GM12865 (cell line): ENCODE results near the gene FRRS1L.

ENCODE experiments used
- DNase-seq: peaks from one replicate; pipeline ENCODE4 v3.0.0; 2010; ENCODE audit warnings: low read depth
- H3K4me3 ChIP-seq: 2 replicates; pipeline ENCODE4 v1.5.1; 2011; ENCODE audit warnings: mild to moderate bottlenecking, low read depth, low read length, control low read depth
- TF ChIP-seq, protein P1 (sequence below): IDR thresholded peaks from 2 replicates; pipeline ENCODE4 v1.5.1; 2011; ENCODE audit warnings: low read length, control low read depth, low read depth, inconsistent platforms; ENCODE audit not compliant: insufficient read depth; ENCODE audit errors: missing control alignments

FRRS1L gene

DNA sequence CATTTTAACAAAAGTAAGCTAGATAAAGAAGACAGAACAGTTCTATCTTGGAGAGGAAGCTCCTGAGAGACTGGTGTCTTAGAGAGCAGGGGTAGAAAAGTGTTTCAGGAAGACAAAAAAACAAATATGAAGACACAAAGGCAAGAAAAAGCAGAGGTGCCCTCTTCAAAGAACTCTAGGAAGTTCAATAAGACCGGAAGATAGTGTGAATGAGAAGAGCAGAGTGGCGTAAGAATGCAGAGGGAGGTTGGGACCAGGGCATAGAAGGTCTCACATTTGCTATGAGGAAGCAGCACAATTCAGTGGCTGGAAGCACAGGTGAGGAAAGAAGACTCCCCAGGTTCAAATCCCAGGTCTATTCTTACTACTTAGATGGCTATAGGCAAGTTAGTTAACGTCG is 69.9 kb downstream of the FRRS1L start:
- DNase-seq = no peak
- TF ChIP-seq, protein P1, sequence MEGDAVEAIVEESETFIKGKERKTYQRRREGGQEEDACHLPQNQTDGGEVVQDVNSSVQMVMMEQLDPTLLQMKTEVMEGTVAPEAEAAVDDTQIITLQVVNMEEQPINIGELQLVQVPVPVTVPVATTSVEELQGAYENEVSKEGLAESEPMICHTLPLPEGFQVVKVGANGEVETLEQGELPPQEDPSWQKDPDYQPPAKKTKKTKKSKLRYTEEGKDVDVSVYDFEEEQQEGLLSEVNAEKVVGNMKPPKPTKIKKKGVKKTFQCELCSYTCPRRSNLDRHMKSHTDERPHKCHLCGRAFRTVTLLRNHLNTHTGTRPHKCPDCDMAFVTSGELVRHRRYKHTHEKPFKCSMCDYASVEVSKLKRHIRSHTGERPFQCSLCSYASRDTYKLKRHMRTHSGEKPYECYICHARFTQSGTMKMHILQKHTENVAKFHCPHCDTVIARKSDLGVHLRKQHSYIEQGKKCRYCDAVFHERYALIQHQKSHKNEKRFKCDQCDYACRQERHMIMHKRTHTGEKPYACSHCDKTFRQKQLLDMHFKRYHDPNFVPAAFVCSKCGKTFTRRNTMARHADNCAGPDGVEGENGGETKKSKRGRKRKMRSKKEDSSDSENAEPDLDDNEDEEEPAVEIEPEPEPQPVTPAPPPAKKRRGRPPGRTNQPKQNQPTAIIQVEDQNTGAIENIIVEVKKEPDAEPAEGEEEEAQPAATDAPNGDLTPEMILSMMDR = no peak
- H3K4me3 ChIP-seq = no peak overlapping the region

DNA sequence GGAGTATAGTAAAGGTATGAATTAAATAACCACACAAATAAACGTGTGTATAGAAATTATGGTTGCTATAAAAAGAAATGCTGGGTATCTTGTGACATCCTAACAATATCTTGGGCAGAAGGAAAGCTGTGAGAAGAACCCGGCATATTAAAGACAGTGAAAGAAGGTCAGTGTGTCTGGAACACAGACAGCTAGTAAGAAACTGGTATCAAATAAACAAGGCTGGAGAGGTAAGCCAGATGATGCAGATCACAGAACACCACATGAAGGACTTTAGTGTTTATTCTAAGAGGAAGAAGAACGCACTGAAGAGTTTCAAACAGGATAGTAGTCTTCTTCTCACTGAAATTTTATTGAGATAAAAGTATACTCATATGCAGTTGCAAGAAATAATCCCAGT is 71.7 kb downstream of the FRRS1L start:
- H3K4me3 ChIP-seq = no peak overlapping the region
- no peak for DNase-seq
- TF ChIP-seq, protein P1 = no peak

DNA sequence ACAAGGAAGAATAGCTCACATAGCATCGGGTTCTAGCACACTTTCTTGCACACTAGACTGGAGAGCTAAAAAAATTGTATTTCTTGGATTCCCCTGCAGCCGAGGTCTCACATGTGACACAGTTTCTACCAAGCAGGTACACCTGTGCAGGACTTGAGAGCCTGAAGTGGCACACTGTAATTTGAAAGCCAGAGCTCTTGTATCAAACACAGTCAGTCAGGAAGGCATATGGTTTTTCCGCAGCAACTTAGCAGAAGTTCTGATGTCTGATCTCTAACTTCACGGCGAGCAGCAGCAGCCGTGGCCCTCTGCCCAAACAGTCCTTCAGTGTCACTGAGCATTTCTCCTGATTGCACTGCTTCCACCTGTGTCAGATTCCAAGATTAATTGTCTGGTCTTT is 72.8 kb downstream of the FRRS1L start:
- H3K4me3 ChIP-seq = no peak overlapping the region
- TF ChIP-seq, protein P1 = no peak
- DNase-seq = no peak

DNA sequence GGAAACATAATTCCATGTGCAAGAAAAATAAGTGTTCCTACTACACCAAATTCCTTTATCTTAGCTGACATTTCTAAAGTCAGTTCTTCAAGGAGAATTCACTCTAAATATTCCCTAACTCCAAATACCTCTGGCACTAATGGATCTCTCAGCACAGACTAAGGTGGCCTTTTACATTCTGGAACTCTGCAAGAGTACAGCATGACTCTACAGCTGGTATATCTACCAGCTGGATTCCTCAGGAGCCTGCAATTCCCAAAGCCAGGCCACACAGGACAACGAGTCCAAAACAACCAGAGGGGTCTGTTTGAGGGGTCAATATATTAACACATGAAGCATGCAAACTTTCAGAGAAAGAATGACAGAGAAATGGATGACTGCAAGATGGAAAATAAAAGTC is 74.5 kb downstream of the FRRS1L start:
- no peak overlapping the region for H3K4me3 ChIP-seq
- TF ChIP-seq, protein P1 = no peak
- DNase-seq = no peak

DNA sequence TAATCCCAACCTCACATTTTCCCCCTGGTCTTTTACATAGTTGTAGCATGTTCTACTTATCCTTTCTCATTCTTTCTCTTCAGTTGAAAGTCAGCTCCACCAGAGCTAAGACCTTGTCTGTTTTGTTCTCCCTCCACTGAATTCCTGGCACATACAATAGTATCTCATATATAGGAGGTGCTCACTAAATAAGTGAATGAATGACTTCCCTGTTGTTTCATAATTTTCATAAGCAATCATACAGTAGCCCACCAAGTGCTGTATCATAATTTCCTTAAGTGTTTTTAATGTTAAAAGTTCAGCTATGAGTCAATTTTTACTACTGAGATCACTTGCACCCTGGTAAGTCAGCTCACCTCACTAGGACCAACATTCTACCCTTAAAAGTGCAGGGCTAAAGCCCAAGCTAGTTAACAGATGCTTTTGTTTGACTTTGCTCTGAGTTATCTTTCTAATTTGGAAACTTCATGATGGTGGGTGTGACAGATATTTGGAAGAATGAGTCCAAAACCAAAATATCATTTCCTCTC is 74.9 kb downstream of the FRRS1L start:
- DNase-seq = no peak
- TF ChIP-seq, protein P1 = no peak
- no peak overlapping the region for H3K4me3 ChIP-seq

DNA sequence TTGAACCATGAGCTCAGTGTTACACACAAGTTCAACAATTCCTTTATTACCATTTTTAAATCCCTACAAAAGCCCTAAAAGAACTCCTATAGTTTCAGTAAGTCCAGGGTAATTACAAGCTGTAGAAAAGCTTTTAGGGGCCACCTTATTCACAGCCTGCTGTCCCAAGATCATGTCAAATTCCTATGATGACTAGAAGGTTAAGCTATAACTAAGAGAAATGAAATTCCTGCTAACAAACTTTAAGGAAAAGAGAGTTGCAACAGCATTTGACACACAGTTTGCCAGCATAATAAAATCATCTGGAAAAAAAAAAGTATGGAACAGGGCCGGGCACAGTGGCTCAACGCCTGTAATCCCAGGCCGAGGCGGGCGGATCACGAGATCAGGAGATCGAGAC is 78.8 kb downstream of the FRRS1L start:
- no peak overlapping the region for H3K4me3 ChIP-seq
- TF ChIP-seq, protein P1 = no peak

DNA sequence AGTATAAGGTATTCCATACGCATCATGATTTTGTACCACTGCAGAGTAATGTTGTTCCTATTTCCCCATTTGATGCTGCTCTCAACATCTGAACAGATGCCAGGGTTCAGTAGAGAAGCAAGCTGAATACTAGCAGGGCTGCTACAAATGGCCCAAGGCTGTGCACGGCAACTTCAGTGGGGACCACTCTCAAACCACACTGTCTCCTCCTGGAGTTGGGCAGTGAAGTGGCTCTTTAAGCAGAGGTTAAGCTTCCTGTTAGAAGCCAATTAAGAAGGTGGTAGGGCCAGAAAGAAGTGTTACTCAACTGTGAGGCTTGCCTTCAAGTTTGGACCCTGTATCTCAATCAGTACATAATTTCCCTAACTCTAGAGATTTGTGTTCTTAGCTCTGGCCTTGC is 79.3 kb downstream of the FRRS1L start:
- no peak for DNase-seq
- TF ChIP-seq, protein P1 = no peak
- H3K4me3 ChIP-seq = no peak overlapping the region

More for the DNA sequence above, 78.8 kb downstream of the FRRS1L start:
- DNase-seq = no peak
